Measurements from ENCODE around the gene PCDHGB1.
"Not testable (repeated sequence)": the region's sequence is repeated elsewhere in the genome, so short reads cannot be mapped to it uniquely, and the experiment has no call there.

Gene PCDHGB1

GRCh38 chr5:141346017-141346416, 3.9 kb upstream of the PCDHGB1 start:
- DNase-seq = not testable (repeated sequence)

- no peak for DNase-seq
Observed at GRCh38 chr5:141351591-141351990, 1.7 kb downstream of the PCDHGB1 start.

GRCh38 chr5:141354900-141355469, 5.1 kb downstream of the PCDHGB1 start, which contains the start of gene PCDHGA4:
TSS of gene PCDHGA4 (plus strand) at chr5:141355021. CDS start at chr5:141355108, 87 bp downstream.
- no peak for DNase-seq

GRCh38 chr5:141355641-141356040, 5.7 kb downstream of the PCDHGB1 start:
- no peak for DNase-seq

GRCh38 chr5:141356133-141356532, 6.2 kb downstream of the PCDHGB1 start:
- DNase-seq = no peak

- DNase-seq = no peak
Observed at GRCh38 chr5:141356950-141357349, 7.1 kb downstream of the PCDHGB1 start.

- no peak for DNase-seq
Observed at GRCh38 chr5:141359790-141360426, 10.0 kb downstream of the PCDHGB1 start, which contains the start of gene PCDHGB2. TSS of gene PCDHGB2 (plus strand) at chr5:141359994. CDS start at chr5:141360136, 142 bp downstream.

GRCh38 chr5:141360685-141361084, 10.8 kb downstream of the PCDHGB1 start:
- DNase-seq = no peak

- no peak for DNase-seq
Observed at GRCh38 chr5:141362719-141363118, 12.8 kb downstream of the PCDHGB1 start.

GRCh38 chr5:141363952-141364660, 14.2 kb downstream of the PCDHGB1 start, which contains the start of gene PCDHGA5:
TSS of gene PCDHGA5 (plus strand) at chr5:141364162. CDS start at chr5:141364331, 169 bp downstream.
- DNase-seq = no peak

- DNase-seq = no peak
Observed at GRCh38 chr5:141366016-141366896, 16.4 kb downstream of the PCDHGB1 start.

GRCh38 chr5:141369994-141370848, 20.3 kb downstream of the PCDHGB1 start, which contains the start of gene PCDHGB3:
TSS of gene PCDHGB3 (plus strand) at chr5:141370242. CDS start at chr5:141370395, 153 bp downstream.
- DNase-seq = no peak

GRCh38 chr5:141371572-141372475, 21.9 kb downstream of the PCDHGB1 start:
- no peak for DNase-seq

- no peak for DNase-seq
Observed at GRCh38 chr5:141373673-141374317, 23.9 kb downstream of the PCDHGB1 start, which contains the start of gene PCDHGA6. TSS of gene PCDHGA6 (plus strand) at chr5:141373891. CDS start at chr5:141374084, 193 bp downstream.

GRCh38 chr5:141374627-141375026, 24.7 kb downstream of the PCDHGB1 start:
- no peak for DNase-seq

- not testable (repeated sequence) for DNase-seq
Observed at GRCh38 chr5:141375444-141376155, 25.7 kb downstream of the PCDHGB1 start.

GRCh38 chr5:141382469-141383294, 32.8 kb downstream of the PCDHGB1 start, which contains the start of gene PCDHGA7:
TSS of gene PCDHGA7 (plus strand) at chr5:141382742. CDS start at chr5:141382900, 158 bp downstream.
- DNase-seq = no peak

- DNase-seq = no peak
Observed at GRCh38 chr5:141383345-141383744, 33.4 kb downstream of the PCDHGB1 start.
